ENCODE results near the gene ANKFY1.
"Not testable (repeated sequence)": the region's sequence is repeated elsewhere in the genome, so short reads cannot be mapped to it uniquely, and the experiment has no call there.

Gene ANKFY1

GRCh38 chr17:4209611-4210010, 54.2 kb downstream of the ANKFY1 start:
- DNase-seq, result no peak

- no peak for DNase-seq
These were observed 55.5 kb downstream of the ANKFY1 start for GRCh38 chr17:4208238-4208637.

GRCh38 chr17:4206962-4207361, 56.8 kb downstream of the ANKFY1 start:
- DNase-seq, result no peak

- DNase-seq, result no peak
These were observed 57.9 kb downstream of the ANKFY1 start for GRCh38 chr17:4205917-4206316.

- DNase-seq, result no peak
These were observed 59.0 kb downstream of the ANKFY1 start for GRCh38 chr17:4204710-4205173.

- DNase-seq, result no peak
These were observed 59.6 kb downstream of the ANKFY1 start for GRCh38 chr17:4204190-4204589.

GRCh38 chr17:4201226-4201625, 62.6 kb downstream of the ANKFY1 start:
- no peak for DNase-seq

- DNase-seq, result no peak
These were observed 63.9 kb downstream of the ANKFY1 start for GRCh38 chr17:4199818-4200402.

- no peak for DNase-seq
These were observed 64.8 kb downstream of the ANKFY1 start for GRCh38 chr17:4198995-4199394.

- DNase-seq, result no peak
These were observed 68.5 kb downstream of the ANKFY1 start for GRCh38 chr17:4195306-4195705.

GRCh38 chr17:4194796-4195195, 69.0 kb downstream of the ANKFY1 start:
- no peak for DNase-seq

- not testable (repeated sequence) for DNase-seq
These were observed 73.0 kb downstream of the ANKFY1 start for GRCh38 chr17:4190791-4191190.

- no peak for DNase-seq
These were observed 74.5 kb downstream of the ANKFY1 start for GRCh38 chr17:4189280-4189679.

- no peak for DNase-seq
These were observed 75.7 kb downstream of the ANKFY1 start for GRCh38 chr17:4188076-4188475.

GRCh38 chr17:4187076-4187475, 76.7 kb downstream of the ANKFY1 start:
- DNase-seq, result no peak

- no peak for DNase-seq
These were observed 77.4 kb downstream of the ANKFY1 start for GRCh38 chr17:4186357-4186881.

- DNase-seq, result no peak
These were observed 78.1 kb downstream of the ANKFY1 start for GRCh38 chr17:4185656-4186055.

GRCh38 chr17:4184811-4185210, 79.0 kb downstream of the ANKFY1 start:
- DNase-seq, result no peak

- no peak for DNase-seq
These were observed 81.7 kb downstream of the ANKFY1 start for GRCh38 chr17:4182043-4182442.

GRCh38 chr17:4180791-4181190, 83.0 kb downstream of the ANKFY1 start:
- no peak for DNase-seq

- DNase-seq, result no peak
These were observed 84.7 kb downstream of the ANKFY1 start for GRCh38 chr17:4179071-4179470.

- DNase-seq, result no peak
These were observed 85.1 kb downstream of the ANKFY1 start for GRCh38 chr17:4178651-4179050.

- no peak for DNase-seq
These were observed 86.0 kb downstream of the ANKFY1 start for GRCh38 chr17:4177806-4178205.

GRCh38 chr17:4176808-4177472, 86.8 kb downstream of the ANKFY1 start:
- DNase-seq, result no peak

Data from activated gamma-delta T cell (primary cell).